Hepatocyte (in vitro differentiated cells): ENCODE data around the gene TTC1. TPM values are rescaled to one million over a fixed set of nuclear protein-coding genes. Genes with fewer than 3 reads are reported as not detected.

ENCODE experiments used
- DNase-seq: peaks from one replicate; pipeline ENCODE4 v3.0.0-alpha.2; 2016; ENCODE audit warnings: low spot score
- H2AFZ ChIP-seq: fragments of 200-600 bp; sonication (generic); 2 replicates; pipeline ENCODE4 v1.6.0; 2016; ENCODE audit warnings: antibody characterized with exemption, mild to moderate bottlenecking
- H3K27ac ChIP-seq: fragments of 200-600 bp; sonication (generic); 2 replicates; pipeline ENCODE4 v1.5.1; 2016; ENCODE audit warnings: mild to moderate bottlenecking
- H3K27me3 ChIP-seq: fragments of 200-600 bp; sonication (generic); 2 replicates; pipeline ENCODE4 v1.6.1; 2016
- H3K36me3 ChIP-seq: fragments of 200-600 bp; sonication (generic); replicated peaks from 2 replicates; pipeline ENCODE4 v1.5.1; 2016; ENCODE audit warnings: low read depth; ENCODE audit not compliant: insufficient read depth
- H3K4me1 ChIP-seq: fragments of 200-600 bp; sonication (generic); 2 replicates; pipeline ENCODE4 v1.5.1; 2016; ENCODE audit warnings: mild to moderate bottlenecking, moderate library complexity; ENCODE audit not compliant: insufficient read depth
- H3K4me2 ChIP-seq: fragments of 200-600 bp; sonication (generic); 2 replicates; pipeline ENCODE4 v1.6.0; 2016
- H3K4me3 ChIP-seq: fragments of 200-600 bp; sonication (generic); 2 replicates; pipeline ENCODE4 v1.5.1; 2016; ENCODE audit warnings: mild to moderate bottlenecking
- H3K79me2 ChIP-seq: fragments of 200-600 bp; sonication (generic); 2 replicates; pipeline ENCODE4 v1.6.0; 2017; ENCODE audit warnings: mild to moderate bottlenecking
- H3K9me2 ChIP-seq: fragments of 200-600 bp; sonication (generic); replicated peaks from 2 replicates; pipeline ENCODE4 v1.6.0; 2017; ENCODE audit warnings: mild to moderate bottlenecking; ENCODE audit not compliant: insufficient read depth
- H3K9me3 ChIP-seq: fragments of 200-600 bp; sonication (generic); 2 replicates; pipeline ENCODE4 v1.5.1; 2016; ENCODE audit warnings: low read depth, mild to moderate bottlenecking
- H4K20me1 ChIP-seq: fragments of 200-600 bp; sonication (generic); 2 replicates; pipeline ENCODE4 v1.6.0; 2016; ENCODE audit warnings: mild to moderate bottlenecking; ENCODE audit not compliant: insufficient read depth, poor library complexity, severe bottlenecking
- EZH2 ChIP-seq: fragments of 200-600 bp; sonication (generic); IDR thresholded peaks from 2 replicates; pipeline ENCODE4 v1.6.1; 2016; ENCODE audit warnings: antibody characterized with exemption, mild to moderate bottlenecking, borderline replicate concordance
- EZH2phosphoT487 ChIP-seq: fragments of 200-600 bp; sonication (generic); IDR thresholded peaks from one replicate; pipeline ENCODE4 v1.6.1; 2018; ENCODE audit warnings: antibody characterized with exemption, mild to moderate bottlenecking, low read depth, moderate library complexity; ENCODE audit not compliant: unreplicated experiment, severe bottlenecking
- WGBS: methylation state at CpG from one replicate; pipeline ENCODE4 v1.1.6; 2016; ENCODE audit warnings: low lambda C conversion rate; ENCODE audit errors: missing lambda C conversion rate; 5-methylcytosine and 5-hydroxymethylcytosine counted together
- polyA plus RNA-seq: library from polyadenylated mRNA; unstranded; fragments of >200 nt; fragmentation: Nextera tagmentation; extraction: Ambion mirVana; gene quantifications from 2 replicates; pipeline ENCODE4 v1.2.1, GENCODE V29; 2016
- total RNA-seq: library from RNA; depleted of rRNA; stranded (reverse); fragments of >200 nt; gene quantifications from 2 replicates; pipeline ENCODE4 v1.2.3, GENCODE V29; 2014
- TF ChIP-seq, protein P1 (sequence below): fragments of 200-600 bp; sonication (generic); IDR thresholded peaks from 2 replicates; pipeline ENCODE4 v1.5.1; 2016; ENCODE audit warnings: antibody characterized with exemption, mild to moderate bottlenecking; ENCODE audit not compliant: poor library complexity

Gene TTC1
- total and polyA plus RNA-seq, 2 experiments from 2014 or later: 46.9 to 57.3 TPM

DNA sequence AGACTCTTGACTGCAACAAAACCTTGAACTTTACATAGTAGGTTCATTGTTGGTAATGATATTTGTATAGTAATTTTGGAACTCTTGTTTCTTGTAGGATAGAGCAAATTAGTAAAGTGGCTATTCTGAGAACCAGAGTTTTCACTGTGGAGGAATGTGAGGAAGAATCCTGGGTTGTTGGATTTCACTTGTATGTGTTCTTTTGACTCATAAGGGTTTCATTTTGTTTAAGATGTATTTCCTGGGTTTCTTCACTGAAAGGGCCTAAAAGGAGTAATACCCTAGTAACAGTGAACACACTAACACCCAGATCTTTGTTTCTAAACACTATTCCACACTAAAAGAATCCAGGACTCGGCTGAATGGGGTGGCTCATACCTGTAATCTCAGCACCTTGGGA lies 20.1 kb downstream of the TTC1 start:
- H3K4me1 ChIP-seq: peaks cover 17% of the 10 kb centered on the region
- no peak overlapping the region for H2AFZ ChIP-seq
- 85% methylated on average over 1 of the region's 1 CpG for WGBS
- no peaks in the 10 kb centered on the region for H3K9me3 ChIP-seq
- TF ChIP-seq EZH2 (no peak), EZH2phosphoT487 (no peak)
- TF ChIP-seq, protein P1, sequence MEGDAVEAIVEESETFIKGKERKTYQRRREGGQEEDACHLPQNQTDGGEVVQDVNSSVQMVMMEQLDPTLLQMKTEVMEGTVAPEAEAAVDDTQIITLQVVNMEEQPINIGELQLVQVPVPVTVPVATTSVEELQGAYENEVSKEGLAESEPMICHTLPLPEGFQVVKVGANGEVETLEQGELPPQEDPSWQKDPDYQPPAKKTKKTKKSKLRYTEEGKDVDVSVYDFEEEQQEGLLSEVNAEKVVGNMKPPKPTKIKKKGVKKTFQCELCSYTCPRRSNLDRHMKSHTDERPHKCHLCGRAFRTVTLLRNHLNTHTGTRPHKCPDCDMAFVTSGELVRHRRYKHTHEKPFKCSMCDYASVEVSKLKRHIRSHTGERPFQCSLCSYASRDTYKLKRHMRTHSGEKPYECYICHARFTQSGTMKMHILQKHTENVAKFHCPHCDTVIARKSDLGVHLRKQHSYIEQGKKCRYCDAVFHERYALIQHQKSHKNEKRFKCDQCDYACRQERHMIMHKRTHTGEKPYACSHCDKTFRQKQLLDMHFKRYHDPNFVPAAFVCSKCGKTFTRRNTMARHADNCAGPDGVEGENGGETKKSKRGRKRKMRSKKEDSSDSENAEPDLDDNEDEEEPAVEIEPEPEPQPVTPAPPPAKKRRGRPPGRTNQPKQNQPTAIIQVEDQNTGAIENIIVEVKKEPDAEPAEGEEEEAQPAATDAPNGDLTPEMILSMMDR: no peak
- H3K27me3 ChIP-seq: no peaks in the 10 kb centered on the region
- no peaks in the 10 kb centered on the region for H3K9me2 ChIP-seq
- DNase-seq: no peak
- no peaks in the 10 kb centered on the region for H3K36me3 ChIP-seq
- no peaks in the 10 kb centered on the region for H4K20me1 ChIP-seq
- no peak overlapping the region for H3K4me3 ChIP-seq
- H3K79me2 ChIP-seq: peaks cover 30% of the 10 kb centered on the region
- H3K27ac ChIP-seq: no peak overlapping the region
- H3K4me2 ChIP-seq: no peak overlapping the region

DNA sequence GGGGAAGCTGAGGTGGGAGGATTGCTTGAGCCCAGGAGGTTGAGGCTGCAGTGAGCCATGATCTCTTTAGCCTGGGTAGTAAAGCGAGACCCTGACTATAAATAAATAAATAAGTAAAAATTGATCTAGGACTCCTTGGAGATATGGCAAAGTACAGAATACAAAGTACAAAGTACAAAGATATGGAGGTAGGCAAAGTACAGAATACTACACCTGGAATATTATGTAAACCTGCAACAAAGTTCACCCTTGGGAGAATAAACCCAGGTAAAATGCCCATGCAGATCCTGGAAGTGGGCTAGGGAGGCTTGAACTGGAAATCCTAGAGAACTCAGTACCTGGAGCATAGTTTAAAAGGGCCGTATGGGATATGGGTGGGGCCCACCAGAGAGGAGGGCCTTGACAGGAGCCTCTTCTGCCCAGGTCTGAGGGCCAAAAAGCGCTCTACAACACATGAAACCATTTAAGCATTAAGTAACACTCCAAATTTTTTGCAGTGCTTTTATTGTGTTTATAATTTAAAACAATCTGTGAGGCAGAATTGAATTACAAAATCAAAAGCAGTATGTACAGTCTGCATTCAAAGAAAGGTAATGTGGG lies 20.7 kb downstream of the TTC1 start:
- Histone ChIP-seq H2AFZ (no peak overlapping the region), H3K27me3 (no peaks in the 10 kb centered on the region), H3K4me2 (no peak overlapping the region), H3K27ac (peak overlapping the region; percentile 29), H3K4me3 (no peak overlapping the region), H3K79me2 (peaks cover 27% of the 10 kb centered on the region), H3K36me3 (peaks cover 2% of the 10 kb centered on the region), H4K20me1 (no peaks in the 10 kb centered on the region), H3K4me1 (peaks cover 17% of the 10 kb centered on the region), H3K9me2 (no peaks in the 10 kb centered on the region), H3K9me3 (no peaks in the 10 kb centered on the region)
- TF ChIP-seq, protein P1: no peak
- TF ChIP-seq EZH2 (no peak), EZH2phosphoT487 (no peak)
- no peak for DNase-seq
- 85% methylated on average over 3 of the region's 3 CpGs for WGBS

- peaks cover 21% of the 10 kb centered on the region for H3K79me2 ChIP-seq
- H2AFZ ChIP-seq: no peak overlapping the region
- H3K27ac ChIP-seq: peak overlapping the region; percentile 29
- H3K4me2 ChIP-seq: peak overlapping the region; percentile 30
- 75% methylated on average over 3 of the region's 3 CpGs for WGBS
- peaks cover 4% of the 10 kb centered on the region for H3K36me3 ChIP-seq
- no peak for DNase-seq
- no peaks in the 10 kb centered on the region for H4K20me1 ChIP-seq
- no peak overlapping the region for H3K4me3 ChIP-seq
- peaks cover 17% of the 10 kb centered on the region for H3K4me1 ChIP-seq
- H3K9me2 ChIP-seq: no peaks in the 10 kb centered on the region
- no peaks in the 10 kb centered on the region for H3K27me3 ChIP-seq
- no peaks in the 10 kb centered on the region for H3K9me3 ChIP-seq
- TF ChIP-seq EZH2: no peak
Observed at GRCh38 chr5:160030631-160031377, 21.9 kb downstream of the TTC1 start.

DNA sequence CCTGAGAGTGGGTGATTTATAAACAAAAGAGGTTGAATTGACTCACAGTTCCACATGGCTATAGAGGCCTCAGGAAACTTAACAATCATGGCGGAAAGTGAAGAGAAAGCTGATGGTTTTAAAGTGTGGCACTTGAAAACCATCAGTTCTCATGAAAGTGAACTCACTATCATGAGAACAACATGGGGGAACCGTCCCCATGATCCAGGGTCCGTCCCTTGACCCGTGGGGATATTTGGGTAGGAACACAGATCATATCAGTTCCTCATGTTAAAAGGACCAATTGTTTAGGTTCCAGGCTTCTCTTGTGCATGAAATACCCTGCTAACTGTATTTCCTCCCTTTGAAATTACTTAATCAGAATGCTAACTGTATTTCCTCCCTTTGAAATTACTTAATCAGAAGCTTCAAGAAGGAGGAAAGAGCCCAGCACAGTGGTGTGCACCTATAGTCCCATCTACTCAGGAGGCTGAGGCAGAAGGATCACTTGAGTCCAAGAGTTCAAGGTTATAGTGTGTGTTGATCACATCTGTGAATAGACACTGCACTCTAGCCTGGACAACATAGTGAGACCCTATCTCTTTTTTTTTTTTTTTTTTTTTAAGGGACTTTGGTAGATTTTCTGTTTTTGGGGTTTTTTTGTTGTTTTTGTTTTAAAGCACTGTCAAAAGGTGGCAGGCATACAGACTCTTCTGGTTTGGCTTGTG lies 24.8 kb downstream of the TTC1 start:
- TF ChIP-seq, protein P1: no peak
- TF ChIP-seq EZH2phosphoT487: no peak
- TF ChIP-seq EZH2: no peak
- 94% methylated on average over 4 of the region's 4 CpGs for WGBS
- DNase-seq: no peak
- Histone ChIP-seq H3K9me2 (no peaks in the 10 kb centered on the region), H3K27ac (no peak overlapping the region), H4K20me1 (no peaks in the 10 kb centered on the region), H3K9me3 (no peaks in the 10 kb centered on the region), H3K4me3 (no peak overlapping the region), H3K4me2 (no peak overlapping the region), H3K36me3 (peaks cover 4% of the 10 kb centered on the region), H3K27me3 (no peaks in the 10 kb centered on the region), H3K79me2 (peaks cover 8% of the 10 kb centered on the region), H2AFZ (no peak overlapping the region), H3K4me1 (peaks cover 17% of the 10 kb centered on the region)
